ENCODE results near the gene CCDC77. TPM values are rescaled to one million over a fixed set of nuclear protein-coding genes. Genes with fewer than 3 reads are reported as not detected.

Gene CCDC77
- total RNA-seq, 1 experiment from 2014 or later, result 20.4 TPM

DNA sequence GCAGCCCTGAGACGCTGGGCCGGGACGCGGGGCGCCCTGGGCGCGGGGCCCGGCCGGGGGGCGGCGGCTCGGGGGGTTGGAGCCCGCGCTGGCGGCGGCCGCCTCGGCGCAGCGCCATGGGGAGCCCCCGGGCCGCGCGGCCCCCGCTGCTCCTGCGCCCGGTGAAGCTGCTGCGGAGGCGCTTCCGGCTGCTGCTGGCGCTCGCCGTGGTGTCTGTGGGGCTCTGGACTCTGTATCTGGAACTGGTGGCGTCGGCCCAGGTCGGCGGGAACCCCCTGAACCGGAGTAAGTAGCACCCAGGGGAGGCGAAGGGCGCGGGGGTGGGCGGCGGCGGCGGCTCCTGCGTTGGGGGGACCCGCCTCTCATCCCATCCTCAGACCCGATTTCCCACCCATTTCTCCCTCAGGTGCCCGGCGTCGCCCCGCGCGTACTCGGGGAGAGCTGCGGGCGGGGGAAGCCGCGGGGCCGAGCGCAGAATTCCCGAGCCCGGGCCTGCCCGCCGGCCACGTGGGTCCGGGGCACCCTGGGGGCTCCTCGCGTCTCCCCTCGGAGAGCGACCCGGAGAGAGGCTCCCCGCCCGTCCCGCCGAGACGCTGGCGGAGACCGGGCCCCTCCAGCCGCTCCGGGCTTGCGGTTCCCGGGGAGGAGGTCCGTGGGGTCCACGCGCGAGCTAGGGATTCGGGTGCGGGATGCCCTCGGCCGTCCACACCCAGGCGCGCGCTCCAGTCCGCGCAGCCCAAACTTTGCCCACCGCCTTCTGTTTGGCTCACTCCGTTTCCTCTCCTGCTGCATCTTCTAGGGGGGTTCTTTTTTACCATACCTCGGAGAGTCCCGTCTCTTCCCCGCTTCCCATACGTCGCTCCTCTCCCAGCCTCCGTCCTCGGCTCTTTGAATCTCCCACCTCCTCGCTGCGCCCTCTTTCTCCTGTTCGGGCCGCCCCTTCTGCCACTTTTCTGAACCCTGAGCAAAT is 59.1 kb downstream of the CCDC77 start:
- Histone ChIP-seq H4K20me1 (ENCODE audit: insufficient read depth) (no peaks in the 10 kb centered on the region), H3K36me3 (ENCODE audit: low read depth) (no peaks in the 10 kb centered on the region), H3F3A (ENCODE audit: insufficient read depth, low read depth) (peaks cover 33% of the 10 kb centered on the region), H3K4me3 (peak overlapping the region; percentile 59; the same call in 1 of the 2 replicates), H3K4me2 (peak overlapping the region; percentile 94), H3K79me2 (ENCODE audit: low read depth) (no peaks in the 10 kb centered on the region), H3K9me3 (ENCODE audit: insufficient read depth, low read depth) (no peaks in the 10 kb centered on the region), H3K9me2 (ENCODE audit: insufficient read depth) (no peaks in the 10 kb centered on the region), H2AFZ (no peak overlapping the region), H3K4me1 (replicated peaks; ENCODE audit: insufficient read depth) (peaks cover 24% of the 10 kb centered on the region), H3K27me3 (ENCODE audit: insufficient read depth, low read depth) (peaks cover 66% of the 10 kb centered on the region), H3K27ac (no peak overlapping the region)
- ChIA-PET POLR2A (ENCODE audit: unreplicated experiment) (interaction anchor here (0.5 kb wide), 1 partner anchor 49 kb away, joined by 3 read pairs; no protein-coding TSS in a partner anchor), CTCF (interaction anchor here (0.6 kb wide), 1 partner anchor 98 kb away, joined by 5 read pairs; no protein-coding TSS in a partner anchor)
- intact Hi-C loops (cut with micrococcal nuclease; ENCODE audit: unreplicated experiment), result no loop called here
- peak in 1 of 2 experiments; percentile 32 for DNase-seq
- BruUV-seq (replicated peaks), result no TSS peak
- TF ChIP-seq EZH2 (IDR thresholded peaks at IDR 0.05; ENCODE audit: low read depth), result no peak
- TF ChIP-seq, protein P1, sequence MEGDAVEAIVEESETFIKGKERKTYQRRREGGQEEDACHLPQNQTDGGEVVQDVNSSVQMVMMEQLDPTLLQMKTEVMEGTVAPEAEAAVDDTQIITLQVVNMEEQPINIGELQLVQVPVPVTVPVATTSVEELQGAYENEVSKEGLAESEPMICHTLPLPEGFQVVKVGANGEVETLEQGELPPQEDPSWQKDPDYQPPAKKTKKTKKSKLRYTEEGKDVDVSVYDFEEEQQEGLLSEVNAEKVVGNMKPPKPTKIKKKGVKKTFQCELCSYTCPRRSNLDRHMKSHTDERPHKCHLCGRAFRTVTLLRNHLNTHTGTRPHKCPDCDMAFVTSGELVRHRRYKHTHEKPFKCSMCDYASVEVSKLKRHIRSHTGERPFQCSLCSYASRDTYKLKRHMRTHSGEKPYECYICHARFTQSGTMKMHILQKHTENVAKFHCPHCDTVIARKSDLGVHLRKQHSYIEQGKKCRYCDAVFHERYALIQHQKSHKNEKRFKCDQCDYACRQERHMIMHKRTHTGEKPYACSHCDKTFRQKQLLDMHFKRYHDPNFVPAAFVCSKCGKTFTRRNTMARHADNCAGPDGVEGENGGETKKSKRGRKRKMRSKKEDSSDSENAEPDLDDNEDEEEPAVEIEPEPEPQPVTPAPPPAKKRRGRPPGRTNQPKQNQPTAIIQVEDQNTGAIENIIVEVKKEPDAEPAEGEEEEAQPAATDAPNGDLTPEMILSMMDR (conservative IDR thresholded peaks at IDR 0.05), result no peak

DNA sequence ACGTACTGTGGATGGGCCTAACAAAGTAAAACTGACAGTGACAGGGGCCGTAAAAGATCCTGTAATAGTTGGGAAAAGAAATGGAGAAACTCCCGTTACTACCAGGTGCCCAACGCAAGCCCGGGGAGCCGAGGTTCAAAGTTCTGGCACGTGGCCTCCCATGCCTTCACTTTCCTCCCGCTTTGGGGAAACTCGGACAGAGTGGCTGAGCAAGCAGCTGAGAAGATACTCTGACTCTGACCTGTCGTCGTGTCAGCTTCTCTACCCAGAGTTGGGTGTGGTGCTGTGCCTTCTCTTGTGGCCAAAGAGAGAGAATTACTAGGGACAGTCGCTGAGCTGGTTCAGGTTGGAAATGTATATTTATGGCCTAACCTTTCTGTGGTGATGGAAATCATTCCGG is 60.0 kb downstream of the CCDC77 start:
- H2AFZ ChIP-seq, result no peak overlapping the region
- TSS peak; percentile 51 for BruUV-seq (replicated peaks)
- H3F3A ChIP-seq (ENCODE audit: insufficient read depth, low read depth), result peaks cover 33% of the 10 kb centered on the region
- peaks cover 61% of the 10 kb centered on the region for H3K27me3 ChIP-seq (ENCODE audit: insufficient read depth, low read depth)
- H3K27ac ChIP-seq, result no peak overlapping the region
- no peaks in the 10 kb centered on the region for H3K9me3 ChIP-seq (ENCODE audit: insufficient read depth, low read depth)
- ChIA-PET POLR2A (ENCODE audit: unreplicated experiment) (interaction anchor here (0.6 kb wide), 1 partner anchor 116 kb away, joined by 5 read pairs; no protein-coding TSS in a partner anchor), CTCF (no interaction called here)
- TF ChIP-seq EZH2 (IDR thresholded peaks at IDR 0.05; ENCODE audit: low read depth), result no peak
- TF ChIP-seq, protein P1 (conservative IDR thresholded peaks at IDR 0.05), result no peak
- H4K20me1 ChIP-seq (ENCODE audit: insufficient read depth), result no peaks in the 10 kb centered on the region
- no peak overlapping the region for H3K4me3 ChIP-seq
- H3K9me2 ChIP-seq (ENCODE audit: insufficient read depth), result no peaks in the 10 kb centered on the region
- no peaks in the 10 kb centered on the region for H3K79me2 ChIP-seq (ENCODE audit: low read depth)
- H3K4me1 ChIP-seq (replicated peaks; ENCODE audit: insufficient read depth), result peaks cover 24% of the 10 kb centered on the region
- H3K4me2 ChIP-seq, result no peak overlapping the region
- no peaks in the 10 kb centered on the region for H3K36me3 ChIP-seq (ENCODE audit: low read depth)
- no peak for DNase-seq
- intact Hi-C loops (cut with micrococcal nuclease; ENCODE audit: unreplicated experiment), result no loop called here

DNA sequence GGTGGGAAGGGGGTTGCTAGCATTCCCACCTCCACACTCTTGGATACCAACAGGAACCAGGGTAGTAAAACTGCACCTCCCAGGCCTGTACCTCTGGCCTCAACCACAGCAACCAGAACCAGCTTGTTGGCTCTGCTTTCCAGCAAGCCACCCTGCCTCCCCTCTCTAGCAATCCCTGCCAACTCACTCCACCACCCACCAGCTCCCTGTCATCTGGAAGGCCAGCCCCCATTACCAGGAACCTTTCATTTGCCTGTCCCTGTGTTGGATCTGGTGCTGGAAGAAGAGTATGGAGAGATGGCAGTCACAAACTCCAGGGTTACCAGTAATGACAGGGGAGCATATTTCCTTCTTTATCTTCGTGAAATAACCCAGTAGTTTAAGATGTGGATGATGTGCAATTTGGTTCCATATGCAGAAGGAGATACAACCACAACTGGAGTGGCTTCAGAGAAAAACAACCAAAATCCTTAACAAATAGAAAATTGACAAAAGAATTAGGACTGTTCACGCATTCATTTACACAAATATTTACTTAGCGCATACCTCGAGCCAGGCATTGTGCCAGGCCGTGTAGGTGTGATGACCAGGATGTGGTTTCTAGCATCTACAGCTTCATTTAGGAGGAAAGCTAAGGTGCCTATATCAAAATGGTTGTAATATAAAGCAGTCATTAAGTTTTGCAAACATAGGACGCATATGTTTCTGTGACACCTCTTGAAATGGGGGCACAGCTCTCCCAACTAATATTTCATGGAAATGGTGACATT is 61.7 kb downstream of the CCDC77 start:
- Histone ChIP-seq H3K9me2 (ENCODE audit: insufficient read depth) (no peaks in the 10 kb centered on the region), H4K20me1 (ENCODE audit: insufficient read depth) (no peaks in the 10 kb centered on the region), H3K4me1 (replicated peaks; ENCODE audit: insufficient read depth) (peaks cover 24% of the 10 kb centered on the region), H3F3A (ENCODE audit: insufficient read depth, low read depth) (peaks cover 33% of the 10 kb centered on the region), H3K9me3 (ENCODE audit: insufficient read depth, low read depth) (no peaks in the 10 kb centered on the region), H3K27me3 (ENCODE audit: insufficient read depth, low read depth) (peaks cover 44% of the 10 kb centered on the region), H3K27ac (no peak overlapping the region), H2AFZ (no peak overlapping the region), H3K36me3 (ENCODE audit: low read depth) (no peaks in the 10 kb centered on the region), H3K4me2 (peak overlapping the region; percentile 54), H3K4me3 (no peak overlapping the region), H3K79me2 (ENCODE audit: low read depth) (no peaks in the 10 kb centered on the region)
- POLR2A ChIA-PET (ENCODE audit: unreplicated experiment), result interaction anchor here (0.5 to 1.4 kb wide), 5 partner anchors 22 to 1996 kb away, joined by 3 to 8 read pairs (median 4); no protein-coding TSS in a partner anchor
- TF ChIP-seq, protein P1 (conservative IDR thresholded peaks at IDR 0.05), result no peak
- no peak for TF ChIP-seq EZH2 (IDR thresholded peaks at IDR 0.05; ENCODE audit: low read depth)
- DNase-seq, result peak; percentile 76 to 86
- CTCF ChIA-PET, result no interaction called here
- no TSS peak for BruUV-seq (replicated peaks)
- intact Hi-C loops (cut with micrococcal nuclease; ENCODE audit: unreplicated experiment), result loop anchor here (1.0 kb wide), 1 partner anchor 40 kb away; no protein-coding TSS in a partner anchor
